Endothelial cell (in vitro differentiated cells): Measurements from ENCODE around the gene KCNIP4. TPM values are rescaled to one million over a fixed set of nuclear protein-coding genes. Genes with fewer than 3 reads are reported as not detected.

Experiments
- DNase-seq: peaks from one replicate; pipeline ENCODE4 v3.0.0; 2021; ENCODE audit warnings: low spot score
- H3K27ac Mint-ChIP-seq: one replicate; pipeline ENCODE4 v1.8.0; 2021; ENCODE audit warnings: mixed read lengths, inconsistent platforms; ENCODE audit not compliant: unreplicated experiment
- H3K27me3 Mint-ChIP-seq: one replicate; pipeline ENCODE4 v1.8.0; 2021; ENCODE audit warnings: mild to moderate bottlenecking, moderate library complexity, mixed read lengths, inconsistent platforms; ENCODE audit not compliant: unreplicated experiment
- H3K36me3 Mint-ChIP-seq: one replicate; pipeline ENCODE4 v1.8.0; 2021; ENCODE audit warnings: mild to moderate bottlenecking, low read depth, mixed read lengths, inconsistent platforms; ENCODE audit not compliant: unreplicated experiment
- H3K4me1 Mint-ChIP-seq: one replicate; pipeline ENCODE4 v1.8.0; 2021; ENCODE audit warnings: mild to moderate bottlenecking, mixed read lengths, inconsistent platforms; ENCODE audit not compliant: unreplicated experiment
- H3K4me3 Mint-ChIP-seq: one replicate; pipeline ENCODE4 v1.8.0; 2021; ENCODE audit warnings: mild to moderate bottlenecking, mixed read lengths, inconsistent platforms; ENCODE audit not compliant: unreplicated experiment
- H3K9me3 Mint-ChIP-seq: one replicate; pipeline ENCODE4 v1.8.0; 2021; ENCODE audit warnings: mixed read lengths, inconsistent platforms; ENCODE audit not compliant: unreplicated experiment
- total RNA-seq: library from RNA; stranded (reverse); fragmentation: NEBNext Ultra II Directional; extraction: Animal tissue kit (Norgen Biotek cat#: 25700); gene quantifications from one replicate; pipeline ENCODE4 v1.2.1, GENCODE V29; 2021; ENCODE audit not compliant: unreplicated experiment
- TF ChIP-seq, protein P1 (sequence below): fragments of 200-600 bp; sonication (generic); IDR thresholded peaks from one replicate; pipeline ENCODE4 v1.5.0; 2021; ENCODE audit warnings: antibody characterized with exemption; ENCODE audit not compliant: unreplicated experiment

The KCNIP4 gene
- total RNA-seq, 1 donor from 2014 or later, result 0.31 TPM

- TF ChIP-seq, protein P1, sequence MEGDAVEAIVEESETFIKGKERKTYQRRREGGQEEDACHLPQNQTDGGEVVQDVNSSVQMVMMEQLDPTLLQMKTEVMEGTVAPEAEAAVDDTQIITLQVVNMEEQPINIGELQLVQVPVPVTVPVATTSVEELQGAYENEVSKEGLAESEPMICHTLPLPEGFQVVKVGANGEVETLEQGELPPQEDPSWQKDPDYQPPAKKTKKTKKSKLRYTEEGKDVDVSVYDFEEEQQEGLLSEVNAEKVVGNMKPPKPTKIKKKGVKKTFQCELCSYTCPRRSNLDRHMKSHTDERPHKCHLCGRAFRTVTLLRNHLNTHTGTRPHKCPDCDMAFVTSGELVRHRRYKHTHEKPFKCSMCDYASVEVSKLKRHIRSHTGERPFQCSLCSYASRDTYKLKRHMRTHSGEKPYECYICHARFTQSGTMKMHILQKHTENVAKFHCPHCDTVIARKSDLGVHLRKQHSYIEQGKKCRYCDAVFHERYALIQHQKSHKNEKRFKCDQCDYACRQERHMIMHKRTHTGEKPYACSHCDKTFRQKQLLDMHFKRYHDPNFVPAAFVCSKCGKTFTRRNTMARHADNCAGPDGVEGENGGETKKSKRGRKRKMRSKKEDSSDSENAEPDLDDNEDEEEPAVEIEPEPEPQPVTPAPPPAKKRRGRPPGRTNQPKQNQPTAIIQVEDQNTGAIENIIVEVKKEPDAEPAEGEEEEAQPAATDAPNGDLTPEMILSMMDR, result no peak
- H3K4me3 Mint-ChIP-seq, result no peak overlapping the region
- H3K4me1 Mint-ChIP-seq, result peaks cover 11% of the 10 kb centered on the region
- no peaks in the 10 kb centered on the region for H3K27me3 Mint-ChIP-seq
- DNase-seq, result no peak
- no peaks in the 10 kb centered on the region for H3K36me3 Mint-ChIP-seq
- no peaks in the 10 kb centered on the region for H3K9me3 Mint-ChIP-seq
- H3K27ac Mint-ChIP-seq, result no peak overlapping the region
Measured at GRCh38 chr4:20857081-20857480, 1091.5 kb downstream of the KCNIP4 start.

DNA sequence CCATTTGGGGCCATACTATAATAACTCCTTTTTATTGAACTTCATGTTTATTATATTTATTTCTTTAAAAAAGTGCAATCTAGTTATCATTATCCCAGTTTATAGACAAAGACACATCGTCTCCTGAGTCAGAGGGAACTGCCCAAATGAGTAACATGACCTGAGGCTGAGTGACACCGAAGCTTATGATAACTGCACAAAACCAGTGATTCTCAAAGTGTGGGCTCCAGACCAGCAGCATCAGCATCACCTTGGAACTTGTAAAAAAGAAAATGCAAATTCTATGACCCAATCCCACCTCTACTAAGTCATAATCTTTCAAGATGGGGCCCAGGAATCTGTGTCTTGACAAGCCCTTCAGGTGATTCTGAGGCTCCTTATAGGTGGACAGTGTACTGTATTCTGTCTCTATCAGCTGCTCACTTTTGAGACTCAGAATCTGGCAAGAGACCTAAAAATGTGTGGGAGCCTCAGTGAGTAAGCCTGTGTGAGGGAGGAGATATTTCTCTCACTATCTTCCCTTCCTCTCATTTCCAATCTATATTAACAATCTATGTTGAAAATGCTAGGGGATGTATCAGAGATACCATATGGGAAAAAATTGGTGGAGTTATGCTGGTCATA, 1101.3 kb downstream of the KCNIP4 start:
- no peak for DNase-seq
- H3K36me3 Mint-ChIP-seq, result no peaks in the 10 kb centered on the region
- H3K27ac Mint-ChIP-seq, result no peak overlapping the region
- TF ChIP-seq, protein P1, result no peak
- no peaks in the 10 kb centered on the region for H3K27me3 Mint-ChIP-seq
- no peaks in the 10 kb centered on the region for H3K4me1 Mint-ChIP-seq
- no peaks in the 10 kb centered on the region for H3K9me3 Mint-ChIP-seq
- no peak overlapping the region for H3K4me3 Mint-ChIP-seq

DNA sequence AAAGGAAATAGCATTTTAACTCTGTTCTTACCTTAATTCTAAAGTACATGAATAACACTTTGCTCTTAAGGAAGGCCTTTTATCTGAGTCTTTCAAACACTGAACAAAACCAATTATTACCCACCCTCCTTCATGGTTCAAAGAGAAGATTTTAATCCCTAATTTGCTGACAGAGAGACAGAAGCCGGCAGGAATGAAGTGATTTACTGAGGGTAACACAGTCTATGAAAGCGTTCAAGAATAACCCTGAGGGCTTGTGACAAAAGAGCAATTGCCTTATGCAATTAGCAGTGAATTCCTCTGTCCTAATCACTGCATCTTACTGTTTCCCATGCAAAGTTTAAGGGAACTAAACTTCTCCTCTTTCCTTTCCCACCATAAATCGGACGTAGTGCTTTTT, 1104.3 kb downstream of the KCNIP4 start:
- peaks cover 1% of the 10 kb centered on the region for H3K27me3 Mint-ChIP-seq
- no peaks in the 10 kb centered on the region for H3K36me3 Mint-ChIP-seq
- H3K4me1 Mint-ChIP-seq, result no peaks in the 10 kb centered on the region
- no peak for DNase-seq
- TF ChIP-seq, protein P1, result no peak
- H3K9me3 Mint-ChIP-seq, result no peaks in the 10 kb centered on the region
- H3K27ac Mint-ChIP-seq, result no peak overlapping the region
- no peak overlapping the region for H3K4me3 Mint-ChIP-seq

DNA sequence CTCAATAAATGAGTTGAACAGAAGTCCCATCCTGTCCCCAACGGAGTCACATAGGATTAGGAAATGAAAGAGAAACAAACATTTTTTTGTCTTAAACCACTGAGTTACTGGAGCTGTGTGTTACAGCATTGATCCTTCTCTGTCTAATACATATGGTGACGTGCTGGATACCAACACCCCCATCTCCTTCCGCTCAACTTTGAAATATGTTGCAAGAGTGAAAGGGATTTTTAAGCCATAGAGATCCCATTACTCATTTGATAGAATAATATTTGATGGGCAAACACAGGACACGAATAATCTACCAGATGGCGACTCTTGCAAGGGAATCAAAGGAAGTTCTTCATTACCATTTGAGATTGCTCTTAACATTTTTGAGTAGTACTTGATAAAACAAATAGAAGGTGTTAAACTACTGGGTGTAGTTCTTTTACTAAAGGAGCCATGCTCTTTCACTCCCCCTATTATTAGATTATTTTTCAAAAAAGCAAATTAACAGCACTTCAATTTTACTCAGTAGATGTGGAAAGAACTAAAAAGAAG, 1107.9 kb downstream of the KCNIP4 start:
- Mint-ChIP-seq H3K27me3 (peaks cover 1% of the 10 kb centered on the region), H3K4me3 (no peak overlapping the region), H3K36me3 (no peaks in the 10 kb centered on the region), H3K27ac (no peak overlapping the region), H3K4me1 (no peaks in the 10 kb centered on the region), H3K9me3 (no peaks in the 10 kb centered on the region)
- TF ChIP-seq, protein P1, result no peak
- DNase-seq, result no peak

GRCh38 chr4:20839957-20840356, 1108.6 kb downstream of the KCNIP4 start:
- H3K36me3 Mint-ChIP-seq, result no peaks in the 10 kb centered on the region
- H3K9me3 Mint-ChIP-seq, result no peaks in the 10 kb centered on the region
- no peaks in the 10 kb centered on the region for H3K4me1 Mint-ChIP-seq
- DNase-seq, result no peak
- H3K27me3 Mint-ChIP-seq, result peaks cover 1% of the 10 kb centered on the region
- H3K27ac Mint-ChIP-seq, result no peak overlapping the region
- no peak overlapping the region for H3K4me3 Mint-ChIP-seq
- TF ChIP-seq, protein P1, result no peak
